ENCODE measurements around the gene ITGB3.

Gene ITGB3

GRCh38 chr17:47304186-47304585, 50.6 kb downstream of the ITGB3 start:
- DNase-seq = no peak

GRCh38 chr17:47305302-47305923, 51.8 kb downstream of the ITGB3 start:
- no peak for DNase-seq

GRCh38 chr17:47310186-47310733, 56.6 kb downstream of the ITGB3 start:
- DNase-seq = no peak

GRCh38 chr17:47311420-47311819, 57.8 kb downstream of the ITGB3 start:
- no peak for DNase-seq

- DNase-seq = peak in 1 of 2 experiments; percentile 26
Observed at GRCh38 chr17:47315451-47316266, 62.0 kb downstream of the ITGB3 start.

- no peak for DNase-seq
Observed at GRCh38 chr17:47316311-47316710, 62.7 kb downstream of the ITGB3 start.

- DNase-seq = no peak
Observed at GRCh38 chr17:47317119-47317518, 63.5 kb downstream of the ITGB3 start.

GRCh38 chr17:47318197-47318918, 64.7 kb downstream of the ITGB3 start:
- DNase-seq = no peak

GRCh38 chr17:47320879-47321502, 67.4 kb downstream of the ITGB3 start:
- no peak for DNase-seq

- DNase-seq = peak; percentile 75
Observed at GRCh38 chr17:47323382-47324223, 70.0 kb downstream of the ITGB3 start, which contains the start of gene EFCAB13. Gene EFCAB13, plus strand, starts transcription at chr17:47323955. Its CDS starts 4,399 bp downstream, at chr17:47328354.

- DNase-seq = peak; percentile 34 to 38
Observed at GRCh38 chr17:47324224-47325020, 70.8 kb downstream of the ITGB3 start.

- DNase-seq = no peak
Observed at GRCh38 chr17:47325176-47325575, 71.5 kb downstream of the ITGB3 start.

GRCh38 chr17:47330548-47330947, 76.9 kb downstream of the ITGB3 start:
- no peak for DNase-seq

GRCh38 chr17:47332287-47332686, 78.7 kb downstream of the ITGB3 start:
- no peak for DNase-seq

GRCh38 chr17:47335101-47335936, 81.7 kb downstream of the ITGB3 start:
- DNase-seq = no peak

GRCh38 chr17:47338026-47338425, 84.4 kb downstream of the ITGB3 start:
- no peak for DNase-seq

- DNase-seq = no peak
Observed at GRCh38 chr17:47352848-47353247, 99.2 kb downstream of the ITGB3 start.

- no peak for DNase-seq
Observed at GRCh38 chr17:47358652-47359051, 105.0 kb downstream of the ITGB3 start.
